BE2C (cell line): Measurements from ENCODE around the gene CRB1.

Experiments
- DNase-seq: peaks from one replicate; pipeline ENCODE4 v3.0.0-alpha.2; 2020
- H3K27me3 ChIP-seq: fragments of 250-450 bp; sonication (Bioruptor Pico); 2 replicates; pipeline ENCODE4 v1.5.1; 2020; ENCODE audit warnings: mild to moderate bottlenecking
- H3K36me3 ChIP-seq: fragments of 250-450 bp; sonication (Bioruptor Pico); 2 replicates; pipeline ENCODE4 v1.5.1; 2020; ENCODE audit warnings: mild to moderate bottlenecking
- H3K4me1 ChIP-seq: fragments of 250-450 bp; sonication (Bioruptor Pico); 2 replicates; pipeline ENCODE4 v1.5.1; 2020
- H3K4me3 ChIP-seq: 2 replicates; pipeline ENCODE4 v1.5.1; 2011; ENCODE audit warnings: low read depth, low read length
- H3K9me3 ChIP-seq: fragments of 250-450 bp; sonication (Bioruptor Pico); 2 replicates; pipeline ENCODE4 v1.5.1; 2020
- TF ChIP-seq, protein P1 (sequence below): IDR thresholded peaks from 2 replicates; pipeline ENCODE4 v1.5.1; 2012; ENCODE audit warnings: mild to moderate bottlenecking, low read depth, low read length

The CRB1 gene

GRCh38 chr1:197391303-197392226, 123.5 kb downstream of the CRB1 start:
- Histone ChIP-seq H3K9me3 (no peaks in the 10 kb centered on the region), H3K36me3 (no peaks in the 10 kb centered on the region), H3K4me3 (no peak overlapping the region), H3K4me1 (no peaks in the 10 kb centered on the region), H3K27me3 (no peaks in the 10 kb centered on the region)
- DNase-seq, result no peak
- TF ChIP-seq, protein P1, sequence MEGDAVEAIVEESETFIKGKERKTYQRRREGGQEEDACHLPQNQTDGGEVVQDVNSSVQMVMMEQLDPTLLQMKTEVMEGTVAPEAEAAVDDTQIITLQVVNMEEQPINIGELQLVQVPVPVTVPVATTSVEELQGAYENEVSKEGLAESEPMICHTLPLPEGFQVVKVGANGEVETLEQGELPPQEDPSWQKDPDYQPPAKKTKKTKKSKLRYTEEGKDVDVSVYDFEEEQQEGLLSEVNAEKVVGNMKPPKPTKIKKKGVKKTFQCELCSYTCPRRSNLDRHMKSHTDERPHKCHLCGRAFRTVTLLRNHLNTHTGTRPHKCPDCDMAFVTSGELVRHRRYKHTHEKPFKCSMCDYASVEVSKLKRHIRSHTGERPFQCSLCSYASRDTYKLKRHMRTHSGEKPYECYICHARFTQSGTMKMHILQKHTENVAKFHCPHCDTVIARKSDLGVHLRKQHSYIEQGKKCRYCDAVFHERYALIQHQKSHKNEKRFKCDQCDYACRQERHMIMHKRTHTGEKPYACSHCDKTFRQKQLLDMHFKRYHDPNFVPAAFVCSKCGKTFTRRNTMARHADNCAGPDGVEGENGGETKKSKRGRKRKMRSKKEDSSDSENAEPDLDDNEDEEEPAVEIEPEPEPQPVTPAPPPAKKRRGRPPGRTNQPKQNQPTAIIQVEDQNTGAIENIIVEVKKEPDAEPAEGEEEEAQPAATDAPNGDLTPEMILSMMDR, result peak; percentile 20

DNA sequence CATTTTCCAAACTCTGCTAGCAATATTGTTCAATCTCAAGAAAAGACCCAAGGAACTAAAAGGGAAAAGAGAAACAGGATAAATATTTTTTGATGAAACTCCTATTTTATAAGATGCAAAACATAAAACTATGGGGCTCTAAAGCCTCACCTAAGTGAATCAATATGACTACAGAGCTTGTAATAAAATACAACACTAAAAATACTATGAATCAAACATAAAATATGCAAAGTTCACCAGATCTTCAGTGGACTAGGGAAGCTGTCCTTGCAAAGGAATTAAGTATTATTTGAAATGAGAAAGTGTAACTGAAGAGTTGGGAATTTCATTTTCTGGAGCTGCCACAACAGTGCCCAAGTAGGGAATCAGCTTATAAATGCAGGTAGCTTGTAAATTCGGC, 124.5 kb downstream of the CRB1 start:
- no peaks in the 10 kb centered on the region for H3K9me3 ChIP-seq
- DNase-seq, result no peak
- H3K36me3 ChIP-seq, result no peaks in the 10 kb centered on the region
- H3K4me3 ChIP-seq, result no peak overlapping the region
- TF ChIP-seq, protein P1, result no peak
- no peaks in the 10 kb centered on the region for H3K27me3 ChIP-seq
- no peaks in the 10 kb centered on the region for H3K4me1 ChIP-seq

GRCh38 chr1:197393105-197393504, 125.1 kb downstream of the CRB1 start:
- H3K27me3 ChIP-seq, result no peaks in the 10 kb centered on the region
- DNase-seq, result no peak
- TF ChIP-seq, protein P1, result no peak
- no peaks in the 10 kb centered on the region for H3K36me3 ChIP-seq
- no peaks in the 10 kb centered on the region for H3K9me3 ChIP-seq
- no peaks in the 10 kb centered on the region for H3K4me1 ChIP-seq
- H3K4me3 ChIP-seq, result no peak overlapping the region

- Histone ChIP-seq H3K9me3 (no peaks in the 10 kb centered on the region), H3K36me3 (no peaks in the 10 kb centered on the region), H3K27me3 (no peaks in the 10 kb centered on the region), H3K4me3 (no peak overlapping the region), H3K4me1 (no peaks in the 10 kb centered on the region)
- TF ChIP-seq, protein P1, result no peak
- DNase-seq, result no peak
Observed at GRCh38 chr1:197393772-197394171, 125.7 kb downstream of the CRB1 start.

GRCh38 chr1:197394831-197395608, 127.0 kb downstream of the CRB1 start:
- H3K9me3 ChIP-seq, result no peaks in the 10 kb centered on the region
- no peaks in the 10 kb centered on the region for H3K36me3 ChIP-seq
- no peak overlapping the region for H3K4me3 ChIP-seq
- no peak for DNase-seq
- TF ChIP-seq, protein P1, result no peak
- no peaks in the 10 kb centered on the region for H3K27me3 ChIP-seq
- no peaks in the 10 kb centered on the region for H3K4me1 ChIP-seq
